Breast epithelium (tissue), 3 donors: Measurements from ENCODE around the gene UBAC2.

Experiments used
- POLR2A ChIP-seq: fragments of 450-650 bp; IDR thresholded peaks from one replicate; pipeline ENCODE4 v1.6.1; 2016; ENCODE audit warnings: antibody characterized with exemption, mild to moderate bottlenecking, moderate library complexity
- POLR2AphosphoS5 ChIP-seq, 3 donors: sonication (generic); formaldehyde crosslinking; IDR thresholded peaks; one replicate each; pipeline ENCODE4 v1.6.1; 2017; ENCODE audit warnings: antibody characterized with exemption in 3 of 3
- TF ChIP-seq, protein P1 (sequence below), 3 donors: fragments of 450-650 bp; IDR thresholded peaks; one replicate each; pipeline ENCODE4 v1.5.1; 2016 to 2017; ENCODE audit warnings: antibody characterized with exemption in 3 of 3, mild to moderate bottlenecking in 3 of 3, moderate library complexity in 3 of 3

GRCh38 chr13:99313941-99314340 lies 113.3 kb downstream of the UBAC2 start:
- TF ChIP-seq, protein P1, sequence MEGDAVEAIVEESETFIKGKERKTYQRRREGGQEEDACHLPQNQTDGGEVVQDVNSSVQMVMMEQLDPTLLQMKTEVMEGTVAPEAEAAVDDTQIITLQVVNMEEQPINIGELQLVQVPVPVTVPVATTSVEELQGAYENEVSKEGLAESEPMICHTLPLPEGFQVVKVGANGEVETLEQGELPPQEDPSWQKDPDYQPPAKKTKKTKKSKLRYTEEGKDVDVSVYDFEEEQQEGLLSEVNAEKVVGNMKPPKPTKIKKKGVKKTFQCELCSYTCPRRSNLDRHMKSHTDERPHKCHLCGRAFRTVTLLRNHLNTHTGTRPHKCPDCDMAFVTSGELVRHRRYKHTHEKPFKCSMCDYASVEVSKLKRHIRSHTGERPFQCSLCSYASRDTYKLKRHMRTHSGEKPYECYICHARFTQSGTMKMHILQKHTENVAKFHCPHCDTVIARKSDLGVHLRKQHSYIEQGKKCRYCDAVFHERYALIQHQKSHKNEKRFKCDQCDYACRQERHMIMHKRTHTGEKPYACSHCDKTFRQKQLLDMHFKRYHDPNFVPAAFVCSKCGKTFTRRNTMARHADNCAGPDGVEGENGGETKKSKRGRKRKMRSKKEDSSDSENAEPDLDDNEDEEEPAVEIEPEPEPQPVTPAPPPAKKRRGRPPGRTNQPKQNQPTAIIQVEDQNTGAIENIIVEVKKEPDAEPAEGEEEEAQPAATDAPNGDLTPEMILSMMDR (IDR thresholded peaks at IDR 0.05) = no peak
- no peak for TF ChIP-seq POLR2A
- no peak for TF ChIP-seq POLR2AphosphoS5 (IDR thresholded peaks at IDR 0.05)
